ENCODE measurements around the gene CEP192. TPM values are rescaled to one million over a fixed set of nuclear protein-coding genes. Genes with fewer than 3 reads are reported as not detected.
"Not testable (repeated sequence)": the region's sequence is repeated elsewhere in the genome, so short reads cannot be mapped to it uniquely, and the experiment has no call there.

CEP192 gene
- total RNA-seq, 1 donor from 2014 or later, result 20.1 TPM

- no peaks in the 10 kb centered on the region for H3K4me1 Mint-ChIP-seq (ENCODE audit: low read depth, unreplicated experiment)
- peaks cover 3% of the 10 kb centered on the region for H3K36me3 Mint-ChIP-seq (ENCODE audit: unreplicated experiment)
- no peak overlapping the region for H3K4me3 Mint-ChIP-seq (ENCODE audit: unreplicated experiment)
- TF ChIP-seq CTCF (IDR thresholded peaks at IDR 0.05; ENCODE audit: partially characterized antibody, unreplicated experiment), result no peak
- H3K27me3 Mint-ChIP-seq (ENCODE audit: unreplicated experiment), result no peaks in the 10 kb centered on the region
- no peak for DNase-seq
- peaks cover 3% of the 10 kb centered on the region for H3K9me3 Mint-ChIP-seq (ENCODE audit: unreplicated experiment)
- H3K27ac Mint-ChIP-seq (ENCODE audit: unreplicated experiment), result no peak overlapping the region
Measured at GRCh38 chr18:13096232-13096631, 105.1 kb downstream of the CEP192 start.

GRCh38 chr18:13096719-13097118 is 105.6 kb downstream of the CEP192 start:
- Mint-ChIP-seq H3K4me3 (ENCODE audit: unreplicated experiment) (no peak overlapping the region), H3K9me3 (ENCODE audit: unreplicated experiment) (peaks cover 5% of the 10 kb centered on the region), H3K27me3 (ENCODE audit: unreplicated experiment) (no peaks in the 10 kb centered on the region), H3K36me3 (ENCODE audit: unreplicated experiment) (peaks cover 3% of the 10 kb centered on the region), H3K27ac (ENCODE audit: unreplicated experiment) (no peak overlapping the region), H3K4me1 (ENCODE audit: low read depth, unreplicated experiment) (no peaks in the 10 kb centered on the region)
- no peak for TF ChIP-seq CTCF (IDR thresholded peaks at IDR 0.05; ENCODE audit: partially characterized antibody, unreplicated experiment)
- no peak for DNase-seq

- not testable (repeated sequence) for H3K4me3 Mint-ChIP-seq (ENCODE audit: unreplicated experiment); H3K27ac Mint-ChIP-seq (ENCODE audit: unreplicated experiment); H3K36me3 Mint-ChIP-seq (ENCODE audit: unreplicated experiment); H3K9me3 Mint-ChIP-seq (ENCODE audit: unreplicated experiment); H3K27me3 Mint-ChIP-seq (ENCODE audit: unreplicated experiment); H3K4me1 Mint-ChIP-seq (ENCODE audit: low read depth, unreplicated experiment); DNase-seq
Measured at GRCh38 chr18:13098104-13098503, 106.9 kb downstream of the CEP192 start.

GRCh38 chr18:13099113-13099512 is 108.0 kb downstream of the CEP192 start:
- Mint-ChIP-seq H3K27ac (ENCODE audit: unreplicated experiment) (no peak overlapping the region), H3K9me3 (ENCODE audit: unreplicated experiment) (peaks cover 7% of the 10 kb centered on the region), H3K4me3 (ENCODE audit: unreplicated experiment) (no peak overlapping the region), H3K27me3 (ENCODE audit: unreplicated experiment) (no peaks in the 10 kb centered on the region), H3K4me1 (ENCODE audit: low read depth, unreplicated experiment) (no peaks in the 10 kb centered on the region), H3K36me3 (ENCODE audit: unreplicated experiment) (peaks cover 11% of the 10 kb centered on the region)
- no peak for DNase-seq
- TF ChIP-seq CTCF (IDR thresholded peaks at IDR 0.05; ENCODE audit: partially characterized antibody, unreplicated experiment), result no peak

- TF ChIP-seq CTCF (IDR thresholded peaks at IDR 0.05; ENCODE audit: partially characterized antibody, unreplicated experiment), result no peak
- DNase-seq, result no peak
- Mint-ChIP-seq H3K9me3 (ENCODE audit: unreplicated experiment) (peaks cover 7% of the 10 kb centered on the region), H3K36me3 (ENCODE audit: unreplicated experiment) (peaks cover 11% of the 10 kb centered on the region), H3K4me3 (ENCODE audit: unreplicated experiment) (no peak overlapping the region), H3K4me1 (ENCODE audit: low read depth, unreplicated experiment) (no peaks in the 10 kb centered on the region), H3K27ac (ENCODE audit: unreplicated experiment) (no peak overlapping the region), H3K27me3 (ENCODE audit: unreplicated experiment) (no peaks in the 10 kb centered on the region)
Measured at GRCh38 chr18:13100942-13101658, 109.9 kb downstream of the CEP192 start.
